Astrocyte (in vitro differentiated cells and primary cell): Measurements from ENCODE around the gene SLC39A9. TPM values are rescaled to one million over a fixed set of nuclear protein-coding genes. Genes with fewer than 3 reads are reported as not detected.

Experiments
- DNase-seq: peaks from one replicate; pipeline ENCODE4 v3.0.0-alpha.2; 2010; ENCODE audit warnings: low read depth
- FAIRE-seq: peaks from 2 replicates; lab custom pipeline; 2011; peaks lifted over from hg19 to GRCh38; lab: Jason Lieb, UNC
- H2AFZ ChIP-seq: 2 replicates; pipeline ENCODE4 v1.6.0; 2012; ENCODE audit warnings: low read depth, low read length, inconsistent platforms
- H3K27ac ChIP-seq: 2 replicates; pipeline ENCODE4 v1.5.1; 2011; ENCODE audit warnings: low read depth, low read length, inconsistent platforms
- H3K27me3 ChIP-seq: 2 replicates; pipeline ENCODE4 v1.6.0; 2011; ENCODE audit warnings: low read length, inconsistent platforms; ENCODE audit not compliant: insufficient read depth
- H3K36me3 ChIP-seq: 2 replicates; pipeline ENCODE4 v1.5.1; 2011; ENCODE audit warnings: low read length, inconsistent platforms; ENCODE audit not compliant: insufficient read depth
- H3K4me1 ChIP-seq: 2 replicates; pipeline ENCODE4 v1.5.1; 2011; ENCODE audit warnings: low read length, inconsistent platforms; ENCODE audit not compliant: insufficient read depth
- H3K4me2 ChIP-seq: 2 replicates; pipeline ENCODE4 v1.6.0; 2012; ENCODE audit warnings: low read length, inconsistent platforms
- H3K4me3 ChIP-seq: 2 replicates; pipeline ENCODE4 v1.5.1; 2011; ENCODE audit warnings: low read depth, mild to moderate bottlenecking, low read length, inconsistent platforms; ENCODE audit not compliant: insufficient read depth
- H3K79me2 ChIP-seq: 2 replicates; pipeline ENCODE4 v1.6.0; 2012; ENCODE audit warnings: mild to moderate bottlenecking, low read length, inconsistent platforms; ENCODE audit not compliant: insufficient read depth
- H3K9ac ChIP-seq: 2 replicates; pipeline ENCODE4 v1.6.0; 2012; ENCODE audit warnings: mild to moderate bottlenecking, low read length, inconsistent platforms
- H3K9me3 ChIP-seq: 2 replicates; pipeline ENCODE4 v1.5.1; 2012; ENCODE audit warnings: low read depth, mild to moderate bottlenecking, low read length, inconsistent platforms; ENCODE audit not compliant: insufficient read depth
- H4K20me1 ChIP-seq: 2 replicates; pipeline ENCODE4 v1.6.0; 2012; ENCODE audit warnings: low read length, inconsistent platforms; ENCODE audit not compliant: insufficient read depth
- H3K27ac Mint-ChIP-seq: one replicate; pipeline ENCODE4 v1.8.0; 2021; ENCODE audit warnings: mild to moderate bottlenecking, mixed read lengths; ENCODE audit not compliant: unreplicated experiment
- H3K27me3 Mint-ChIP-seq: one replicate; pipeline ENCODE4 v1.8.0; 2021; ENCODE audit warnings: low read depth, mixed read lengths; ENCODE audit not compliant: unreplicated experiment
- H3K36me3 Mint-ChIP-seq: one replicate; pipeline ENCODE4 v1.8.0; 2021; ENCODE audit warnings: low read depth, mixed read lengths; ENCODE audit not compliant: unreplicated experiment
- H3K4me1 Mint-ChIP-seq: one replicate; pipeline ENCODE4 v1.8.0; 2021; ENCODE audit warnings: low read depth, mixed read lengths; ENCODE audit not compliant: unreplicated experiment
- H3K4me3 Mint-ChIP-seq: one replicate; pipeline ENCODE4 v1.8.0; 2021; ENCODE audit warnings: mild to moderate bottlenecking, moderate library complexity, mixed read lengths; ENCODE audit not compliant: unreplicated experiment
- H3K9me3 Mint-ChIP-seq: one replicate; pipeline ENCODE4 v1.8.0; 2021; ENCODE audit warnings: mild to moderate bottlenecking, mixed read lengths; ENCODE audit not compliant: unreplicated experiment
- CTCF ChIP-seq: IDR thresholded peaks from 2 replicates; pipeline ENCODE4 v1.5.1; 2011; ENCODE audit warnings: low read depth, mild to moderate bottlenecking, inconsistent platforms, low read length, moderate library complexity; ENCODE audit not compliant: insufficient read depth
- EZH2 ChIP-seq: IDR thresholded peaks from 2 replicates; pipeline ENCODE4 v1.6.1; 2012; ENCODE audit warnings: mild to moderate bottlenecking, low read length, inconsistent platforms; ENCODE audit not compliant: insufficient read depth
- total RNA-seq: library from RNA; stranded (reverse); gene quantifications from 2 replicates; pipeline ENCODE4 v1.2.1, GENCODE V29; 2021

SLC39A9 gene
- total RNA-seq, 1 donor from 2014 or later: 69.5 TPM

GRCh38 chr14:69443296-69443805 is 44.9 kb downstream of the SLC39A9 start:
- Histone ChIP-seq H4K20me1 (peaks cover 46% of the 10 kb centered on the region), H3K4me1 (no peaks in the 10 kb centered on the region), H3K27me3 (no peaks in the 10 kb centered on the region), H3K79me2 (peaks cover 22% of the 10 kb centered on the region), H3K36me3 (peaks cover 5% of the 10 kb centered on the region), H3K9me3 (no peaks in the 10 kb centered on the region), H3K27ac (no peak overlapping the region), H3K4me3 (no peak overlapping the region), H2AFZ (no peak overlapping the region), H3K9ac (no peak overlapping the region), H3K4me2 (no peak overlapping the region)
- DNase-seq (no peak), FAIRE-seq (no peak)
- TF ChIP-seq CTCF (no peak), EZH2 (no peak)
- peaks cover 9% of the 10 kb centered on the region for H3K36me3 Mint-ChIP-seq
- H3K27ac Mint-ChIP-seq: no peak overlapping the region
- H3K4me1 Mint-ChIP-seq: peaks cover 7% of the 10 kb centered on the region
- H3K9me3 Mint-ChIP-seq: no peaks in the 10 kb centered on the region
- H3K4me3 Mint-ChIP-seq: peak overlapping the region; percentile 23
- H3K27me3 Mint-ChIP-seq: no peaks in the 10 kb centered on the region

- no peaks in the 10 kb centered on the region for H3K9me3 Mint-ChIP-seq
- FAIRE-seq (no peak), DNase-seq (no peak)
- peaks cover 5% of the 10 kb centered on the region for H3K36me3 Mint-ChIP-seq
- Histone ChIP-seq H3K27me3 (no peaks in the 10 kb centered on the region), H2AFZ (no peak overlapping the region), H3K4me1 (no peaks in the 10 kb centered on the region), H3K79me2 (peaks cover 4% of the 10 kb centered on the region), H3K9me3 (no peaks in the 10 kb centered on the region), H3K36me3 (peaks cover 3% of the 10 kb centered on the region), H3K4me2 (no peak overlapping the region), H3K27ac (no peak overlapping the region), H3K4me3 (no peak overlapping the region), H4K20me1 (peaks cover 35% of the 10 kb centered on the region), H3K9ac (no peak overlapping the region)
- H3K27ac Mint-ChIP-seq: no peak overlapping the region
- H3K4me1 Mint-ChIP-seq: no peaks in the 10 kb centered on the region
- H3K27me3 Mint-ChIP-seq: no peaks in the 10 kb centered on the region
- H3K4me3 Mint-ChIP-seq: no peak overlapping the region
- TF ChIP-seq CTCF (no peak), EZH2 (no peak)
These were observed 50.7 kb downstream of the SLC39A9 start for GRCh38 chr14:69449216-69449615.

GRCh38 chr14:69451941-69452340 is 53.4 kb downstream of the SLC39A9 start:
- Histone ChIP-seq H3K4me1 (no peaks in the 10 kb centered on the region), H3K36me3 (peaks cover 13% of the 10 kb centered on the region), H3K79me2 (no peaks in the 10 kb centered on the region), H3K9me3 (no peaks in the 10 kb centered on the region), H3K4me3 (no peak overlapping the region), H3K4me2 (no peak overlapping the region), H2AFZ (no peak overlapping the region), H3K27ac (no peak overlapping the region), H3K9ac (no peak overlapping the region), H4K20me1 (peaks cover 25% of the 10 kb centered on the region), H3K27me3 (no peaks in the 10 kb centered on the region)
- no peaks in the 10 kb centered on the region for H3K9me3 Mint-ChIP-seq
- FAIRE-seq (no peak), DNase-seq (no peak)
- no peaks in the 10 kb centered on the region for H3K36me3 Mint-ChIP-seq
- no peak overlapping the region for H3K4me3 Mint-ChIP-seq
- H3K27ac Mint-ChIP-seq: no peak overlapping the region
- TF ChIP-seq CTCF (no peak), EZH2 (no peak)
- no peaks in the 10 kb centered on the region for H3K4me1 Mint-ChIP-seq
- no peaks in the 10 kb centered on the region for H3K27me3 Mint-ChIP-seq
